Measurements from ENCODE around the gene NEXN.

GRCh38 chr1:77847621-77848080 is 40.8 kb upstream of the NEXN start:
- TF ChIP-seq RARG (CRISPR knock-in tag; IDR thresholded peaks at IDR 0.05; ENCODE audit: low read depth) (no peak), POLR2A (IDR thresholded peaks at IDR 0.05; ENCODE audit: insufficient read depth in 1 of 2, low read depth in 2 of 2, low read length in 2 of 2) (no peak), ZNF234 (CRISPR knock-in tag; conservative IDR thresholded peaks at IDR 0.05) (no peak)

Measured in HepG2 (cell line).